NCI-H2196 treated with DMSO at 0.1 percent for 48 hours (cell line): ENCODE results near the gene ZNF57.
"Not testable (repeated sequence)": the region's sequence is repeated elsewhere in the genome, so short reads cannot be mapped to it uniquely, and the experiment has no call there.

Experiments used
- DNase-seq: peaks from one replicate; lab custom pipeline; 2025; ENCODE audit not compliant: unreplicated experiment; lab: John Stamatoyannopoulos, UW

Gene ZNF57

GRCh38 chr19:2890531-2890930, 10.2 kb upstream of the ZNF57 start:
- not testable (repeated sequence) for DNase-seq

- DNase-seq, result no peak
These were observed 4.0 kb upstream of the ZNF57 start for GRCh38 chr19:2896694-2897093.

GRCh38 chr19:2902590-2903218, 2.0 kb downstream of the ZNF57 start:
- DNase-seq, result no peak

GRCh38 chr19:2903326-2903725, 2.6 kb downstream of the ZNF57 start:
- not testable (repeated sequence) for DNase-seq

- DNase-seq, result no peak
These were observed 5.3 kb downstream of the ZNF57 start for GRCh38 chr19:2905918-2906519.

- DNase-seq, result no peak
These were observed 6.0 kb downstream of the ZNF57 start for GRCh38 chr19:2906631-2907195.

- no peak for DNase-seq
These were observed 11.6 kb downstream of the ZNF57 start for GRCh38 chr19:2912306-2912705.

GRCh38 chr19:2917275-2918184, 16.8 kb downstream of the ZNF57 start:
- no peak for DNase-seq

- DNase-seq, result no peak
These were observed 22.3 kb downstream of the ZNF57 start for GRCh38 chr19:2922987-2923386.

GRCh38 chr19:2923510-2923909, 22.8 kb downstream of the ZNF57 start:
- DNase-seq, result no peak

GRCh38 chr19:2926341-2927031, 25.8 kb downstream of the ZNF57 start:
- no peak for DNase-seq

GRCh38 chr19:2927032-2927430, 26.3 kb downstream of the ZNF57 start:
- no peak for DNase-seq

GRCh38 chr19:2933490-2933910, 32.8 kb downstream of the ZNF57 start:
- DNase-seq, result no peak

GRCh38 chr19:2935863-2936262, 35.1 kb downstream of the ZNF57 start:
- not testable (repeated sequence) for DNase-seq

- no peak for DNase-seq
These were observed 42.4 kb downstream of the ZNF57 start for GRCh38 chr19:2942928-2943640.

- no peak for DNase-seq
These were observed 43.7 kb downstream of the ZNF57 start for GRCh38 chr19:2944403-2944774.

- DNase-seq, result peak; percentile 98
These were observed 44.2 kb downstream of the ZNF57 start, which contains the start of gene ZNF77 for GRCh38 chr19:2944775-2945574. Gene ZNF77 (minus strand): TSS chr19:2944971. CDS start chr19:2944840, 131 bp downstream.

- no peak for DNase-seq
These were observed 45.0 kb downstream of the ZNF57 start for GRCh38 chr19:2945575-2946184.

- DNase-seq, result no peak
These were observed 49.2 kb downstream of the ZNF57 start for GRCh38 chr19:2949939-2950285.
